H1 (cell line): ENCODE data around the gene NEDD9. TPM values are rescaled to one million over a fixed set of nuclear protein-coding genes. Genes with fewer than 3 reads are reported as not detected.

Experiments used
- CTCF ChIA-PET: fragments of 300-600 bp; sonication (Branson Sonifier 250); formaldehyde crosslinking; loops from one replicate; lab custom pipeline; 2021; ENCODE audit not compliant: partially characterized antibody; lab: Charles Lee
- POLR2A ChIA-PET: fragments of 300-600 bp; sonication (Branson Sonifier 250); formaldehyde crosslinking; loops from one replicate; lab custom pipeline; 2021; ENCODE audit warnings: inconsistent platforms; ENCODE audit not compliant: partially characterized antibody; lab: Charles Lee
- DNase-seq, 2 experiments: peaks; one replicate each; pipeline versions ENCODE4 v3.0.0 to v3.0.0-alpha.2; 2010 to 2022; ENCODE audit warnings: low spot score in 2 of 2, low read depth in 1 of 2, mixed read lengths in 1 of 2
- FAIRE-seq: peaks from 2 replicates; lab custom pipeline; 2011; peaks lifted over from hg19 to GRCh38; lab: Jason Lieb, UNC
- H2AFZ ChIP-seq: 2 replicates; pipeline ENCODE4 v1.8.1; 2012; ENCODE audit warnings: low read length, inconsistent platforms
- H2AK5ac ChIP-seq: 2 replicates; pipeline ENCODE4 v1.6.1; 2013; ENCODE audit warnings: low read depth, low read length
- H2BK120ac ChIP-seq: replicated peaks from 2 replicates; pipeline ENCODE3; 2013; ENCODE audit warnings: low read depth, low read length, inconsistent platforms
- H2BK12ac ChIP-seq: 2 replicates; pipeline ENCODE4 v1.6.1; 2013; ENCODE audit warnings: low read depth, low read length
- H2BK15ac ChIP-seq: 2 replicates; pipeline ENCODE4 v1.6.1; 2013; ENCODE audit warnings: low read length
- H2BK20ac ChIP-seq: 2 replicates; pipeline ENCODE4 v1.6.1; 2013; ENCODE audit warnings: low read length
- H2BK5ac ChIP-seq: 2 replicates; pipeline ENCODE4 v1.6.1; 2013; ENCODE audit warnings: low read depth, low read length
- H3K14ac ChIP-seq: 2 replicates; pipeline ENCODE4 v1.6.1; 2013; ENCODE audit warnings: inconsistent platforms; ENCODE audit not compliant: insufficient read length
- H3K18ac ChIP-seq: 2 replicates; pipeline ENCODE4 v1.6.1; 2013; ENCODE audit warnings: low read length; ENCODE audit errors: extremely low read depth
- H3K23ac ChIP-seq: 2 replicates; pipeline ENCODE4 v1.6.1; 2013; ENCODE audit warnings: inconsistent platforms; ENCODE audit not compliant: insufficient read length
- H3K23me2 ChIP-seq: 2 replicates; pipeline ENCODE4 v1.6.1; 2013; ENCODE audit warnings: low read depth, low read length
- H3K27ac ChIP-seq: 2 replicates; pipeline ENCODE4 v1.6.1; 2011; ENCODE audit warnings: low read depth, low read length, inconsistent platforms
- H3K27me3 ChIP-seq, 4 experiments: replicated peaks in 1 of 4; 1 replicate in 1 of 4; 2 replicates in 3 of 4; pipeline versions ENCODE4 v1.6.1 to v1.8.1; 2011 to 2013; ENCODE audit warnings: low read length in 3 of 4, mild to moderate bottlenecking in 3 of 4, inconsistent platforms in 2 of 4, mixed read lengths in 2 of 4, moderate library complexity in 1 of 4; ENCODE audit not compliant: control insufficient read depth in 3 of 4, insufficient read depth in 3 of 4; ENCODE audit errors: extremely low read depth in 1 of 4
- H3K36me3 ChIP-seq, 4 experiments: 2 replicates each; pipeline versions ENCODE4 v1.6.1 to v1.8.1; 2011 to 2013; ENCODE audit warnings: mild to moderate bottlenecking in 4 of 4, low read length in 3 of 4, moderate library complexity in 2 of 4, control low read depth in 1 of 4, inconsistent platforms in 1 of 4; ENCODE audit not compliant: insufficient read depth in 4 of 4, control insufficient read depth in 2 of 4
- H3K4ac ChIP-seq: replicated peaks from 2 replicates; pipeline ENCODE3; 2013; ENCODE audit warnings: low read length, low read depth, mixed read lengths, inconsistent platforms; ENCODE audit not compliant: insufficient read length
- H3K4me1 ChIP-seq, 4 experiments: replicated peaks in 1 of 4; 1 replicate in 1 of 4; 2 replicates in 3 of 4; pipeline versions ENCODE4 v1.6.1 to v1.8.1; 2011 to 2013; ENCODE audit warnings: low read length in 3 of 4, inconsistent platforms in 2 of 4, mixed read lengths in 1 of 4; ENCODE audit not compliant: insufficient read depth in 4 of 4, control insufficient read depth in 3 of 4
- H3K4me2 ChIP-seq, 2 experiments: 2 replicates each; pipeline versions ENCODE4 v1.6.1 to v1.8.1; 2011 to 2013; ENCODE audit warnings: low read depth in 2 of 2, low read length in 2 of 2, control low read depth in 1 of 2, inconsistent platforms in 1 of 2, mild to moderate bottlenecking in 1 of 2; ENCODE audit not compliant: insufficient read depth in 1 of 2
- H3K4me3 ChIP-seq, 4 experiments: fragments of 200-600, 300-600 bp in 1 of 4; sonication (generic), shearing (Covaris generic), sonication (Bioruptor Twin) in 1 of 4; 2 replicates each; pipeline versions ENCODE4 v1.5.1 to v1.8.1; 2011 to 2016; ENCODE audit warnings: low read length in 4 of 4, low read depth in 3 of 4, control low read depth in 2 of 4, inconsistent platforms in 2 of 4, mild to moderate bottlenecking in 2 of 4, mixed read lengths in 1 of 4, moderate library complexity in 1 of 4; ENCODE audit not compliant: insufficient read depth in 2 of 4; ENCODE audit errors: extremely low read depth in 1 of 4
- H3K56ac ChIP-seq: replicated peaks from 2 replicates; pipeline ENCODE3; 2013; ENCODE audit warnings: low read depth, mild to moderate bottlenecking, mixed read lengths, low read length, inconsistent platforms; ENCODE audit not compliant: insufficient read length
- H3K79me1 ChIP-seq: 2 replicates; pipeline ENCODE4 v1.6.1; 2013; ENCODE audit warnings: low read depth, low read length, control low read depth
- H3K79me2 ChIP-seq, 2 experiments: 2 replicates each; pipeline versions ENCODE4 v1.6.1 to v1.8.1; 2012 to 2013; ENCODE audit warnings: low read length in 2 of 2, mild to moderate bottlenecking in 2 of 2, inconsistent platforms in 1 of 2; ENCODE audit not compliant: insufficient read depth in 2 of 2, control insufficient read depth in 1 of 2
- H3K9ac ChIP-seq, 4 experiments: replicated peaks in 1 of 4; 1 replicate in 1 of 4; 2 replicates in 3 of 4; pipeline versions ENCODE4 v1.6.1 to v1.8.1; 2011 to 2013; ENCODE audit warnings: low read depth in 3 of 4, low read length in 3 of 4, control low read depth in 2 of 4, mild to moderate bottlenecking in 2 of 4, moderate library complexity in 2 of 4, inconsistent platforms in 1 of 4; ENCODE audit errors: extremely low read depth in 1 of 4
- H3K9me3 ChIP-seq, 2 experiments: 2 replicates each; pipeline versions ENCODE4 v1.6.1 to v1.8.1; 2012 to 2013; ENCODE audit warnings: mild to moderate bottlenecking in 2 of 2, moderate library complexity in 2 of 2, control low read depth in 1 of 2, inconsistent platforms in 1 of 2, low read depth in 1 of 2, low read length in 1 of 2, mixed read lengths in 1 of 2; ENCODE audit not compliant: insufficient read depth in 2 of 2
- H4K20me1 ChIP-seq, 2 experiments: replicated peaks in 1 of 2; 2 replicates each; pipeline versions ENCODE3 to v1.8.1; 2011 to 2013; ENCODE audit warnings: inconsistent platforms in 2 of 2, low read length in 2 of 2, mild to moderate bottlenecking in 1 of 2; ENCODE audit not compliant: insufficient read depth in 2 of 2, control insufficient read depth in 1 of 2
- H4K5ac ChIP-seq: 2 replicates; pipeline ENCODE4 v1.6.1; 2013; ENCODE audit warnings: low read length, low read depth, mixed read lengths, inconsistent platforms; ENCODE audit not compliant: insufficient read length
- H4K8ac ChIP-seq: 2 replicates; pipeline ENCODE4 v1.8.0; 2013; ENCODE audit warnings: mild to moderate bottlenecking, moderate library complexity, low read length, inconsistent platforms; ENCODE audit not compliant: insufficient read depth; ENCODE audit errors: extremely low read depth
- H4K91ac ChIP-seq: replicated peaks from 2 replicates; pipeline ENCODE3; 2013; ENCODE audit warnings: low read length, mixed read lengths, inconsistent platforms; ENCODE audit not compliant: insufficient read length
- CBX8 ChIP-seq: fragments of 300-800, 300-1000 bp; sonication (generic); IDR thresholded peaks from 2 replicates; pipeline ENCODE4 v1.7.1; 2016; ENCODE audit warnings: low read depth, low read length, borderline replicate concordance
- CTBP2 ChIP-seq: IDR thresholded peaks from 2 replicates; pipeline ENCODE4 v1.7.0; 2011; ENCODE audit warnings: borderline replicate concordance, mild to moderate bottlenecking, moderate library complexity, mixed read lengths, low read length; ENCODE audit not compliant: insufficient read depth, insufficient read length
- FOSL1 ChIP-seq: IDR thresholded peaks from 2 replicates; pipeline ENCODE4 v1.6.1; 2011; ENCODE audit warnings: mild to moderate bottlenecking, low read depth, low read length, moderate library complexity; ENCODE audit not compliant: insufficient read depth
- GABPA ChIP-seq: IDR thresholded peaks from 2 replicates; pipeline ENCODE4 v1.6.1; 2011; ENCODE audit warnings: mild to moderate bottlenecking, low read length, moderate library complexity, borderline replicate concordance; ENCODE audit not compliant: insufficient read depth
- GTF2F1 ChIP-seq: IDR thresholded peaks from 2 replicates; pipeline ENCODE4 v1.6.1; 2012; ENCODE audit warnings: low read depth, low read length, improper control_type of control experiment, borderline replicate concordance
- HDAC2 ChIP-seq, 2 experiments: fragments of 300-600 bp in 1 of 2; sonication (generic) in 1 of 2; IDR thresholded peaks; 2 replicates each; pipeline ENCODE4 v1.6.1; 2011 to 2012; ENCODE audit warnings: low read depth in 2 of 2, low read length in 2 of 2, mild to moderate bottlenecking in 2 of 2, moderate library complexity in 2 of 2, borderline replicate concordance in 1 of 2, inconsistent platforms in 1 of 2
- JUND ChIP-seq: IDR thresholded peaks from 2 replicates; pipeline ENCODE4 v1.6.1; 2011; ENCODE audit warnings: mild to moderate bottlenecking, improper control_type of control experiment, low read length
- NRF1 ChIP-seq: IDR thresholded peaks from 2 replicates; pipeline ENCODE4 v1.6.1; 2011; ENCODE audit warnings: mild to moderate bottlenecking, low read depth, low read length, improper control_type of control experiment
- POU5F1 ChIP-seq: IDR thresholded peaks from 2 replicates; pipeline ENCODE4 v1.6.1; 2011; ENCODE audit warnings: low read depth, mild to moderate bottlenecking, low read length, moderate library complexity
- RAD21 ChIP-seq, 2 experiments: IDR thresholded peaks in 1 of 2; conservative IDR thresholded peaks in 1 of 2; 2 replicates each; pipeline ENCODE4 v1.6.1; 2011; ENCODE audit warnings: low read depth in 2 of 2, low read length in 2 of 2, improper control_type of control experiment in 1 of 2, inconsistent platforms in 1 of 2, mild to moderate bottlenecking in 1 of 2, moderate library complexity in 1 of 2
- SIRT6 ChIP-seq: IDR thresholded peaks from one replicate; pipeline ENCODE4 v1.7.1; 2012; ENCODE audit warnings: low read length, inconsistent platforms
- SP2 ChIP-seq: IDR thresholded peaks from 2 replicates; pipeline ENCODE4 v1.6.1; 2012; ENCODE audit warnings: mild to moderate bottlenecking, low read length, inconsistent platforms
- TAF1 ChIP-seq: IDR thresholded peaks from 2 replicates; pipeline ENCODE4 v1.6.1; 2011; ENCODE audit warnings: mild to moderate bottlenecking, low read depth, low read length
- TCF12 ChIP-seq: IDR thresholded peaks from 2 replicates; pipeline ENCODE4 v1.6.1; 2011; ENCODE audit warnings: low read depth, mild to moderate bottlenecking, low read length
- WGBS, 2 experiments: shearing (Covaris generic) in 1 of 2; methylation state at CpG; one replicate each; pipeline versions ENCODE4 v1.1.6 to v1.1.7; 2013 to 2015; ENCODE audit warnings: low lambda C conversion rate in 2 of 2, mixed read lengths in 2 of 2, inconsistent platforms in 1 of 2, low coverage in 1 of 2, missing lambda C conversion rate in 1 of 2; ENCODE audit not compliant: insufficient replicate concordance in 2 of 2, insufficient coverage in 1 of 2, insufficient read length in 1 of 2; ENCODE audit errors: extremely low coverage in 1 of 2, missing lambda C conversion rate in 1 of 2; 5-methylcytosine and 5-hydroxymethylcytosine counted together
- polyA plus RNA-seq, 7 experiments: library from polyadenylated mRNA; depleted of rRNA in 3 of 7; stranded (reverse) in 5 of 7; unstranded in 2 of 7; fragments of >200 nt in 5 of 7; fragments of 200-250 nt in 2 of 7; gene quantifications; 1 replicate in 5 of 7; 2 replicates in 1 of 7; 4 replicates in 1 of 7; pipeline versions ENCODE4 v1.2.1 to v1.2.3, GENCODE V29; 2011 to 2013; ENCODE audit warnings: missing spikeins in 2 of 7, mixed read lengths in 2 of 7
- total RNA-seq: library from RNA; stranded (reverse); fragmentation: NEBNext Ultra II Directional; extraction: Animal tissue kit (Norgen Biotek cat#: 25700); gene quantifications from 2 replicates; pipeline ENCODE4 v1.2.1, GENCODE V29; 2021

NEDD9 gene
- total and polyA plus RNA-seq, 2 of the 8 experiments (the other 6 are each of a cell fraction or from before 2014, with no cell fraction given), result 3.6 to 12.0 TPM

DNA sequence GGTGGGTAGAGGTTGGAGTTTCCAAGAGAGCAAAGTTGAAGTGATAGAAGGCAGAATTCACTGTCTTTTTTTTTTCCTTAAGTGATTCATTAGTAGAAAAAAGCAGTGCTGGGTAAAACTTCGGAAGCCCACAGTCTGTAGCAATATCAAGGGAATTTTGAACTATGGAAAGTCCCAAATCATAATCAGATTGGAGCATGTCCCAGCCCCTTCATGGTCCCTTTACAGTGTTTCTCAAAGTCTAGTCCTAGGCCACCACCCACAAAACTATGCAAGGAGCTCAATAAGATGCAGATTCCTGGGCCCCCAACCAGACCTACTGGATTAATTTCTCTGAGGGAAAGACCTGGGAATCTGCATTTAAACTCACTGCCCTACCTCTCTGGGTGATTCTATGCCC lies 22.6 kb downstream of the NEDD9 start:
- FAIRE-seq, result no peak
- no peaks in the 10 kb centered on the region for H3K9me3 ChIP-seq
- H3K23me2 ChIP-seq, result no peaks in the 10 kb centered on the region
- peaks cover 0 to 20% (median 8%) of the 10 kb centered on the region in 4 experiments for H3K4me1 ChIP-seq
- no peak overlapping the region for H3K9ac ChIP-seq
- no peak overlapping the region for H2AK5ac ChIP-seq
- no peak overlapping the region for H2BK12ac ChIP-seq
- no peak overlapping the region for H3K23ac ChIP-seq
- 94% methylated on average over 1 of the region's 1 CpG; no CpG with 5 or more reads in 1 of the 2 experiments for WGBS, 2 experiments
- H2AFZ ChIP-seq, result no peak overlapping the region
- ChIA-PET POLR2A (interaction anchor here (1.0 to 1.2 kb wide), 2 partner anchors 9 to 13 kb away, joined by 3 to 4 read pairs; no protein-coding TSS in a partner anchor), CTCF (interaction anchor here (1.1 to 2.8 kb wide), 2 partner anchors 32 to 286 kb away, joined by 3 to 9 read pairs; no protein-coding TSS in a partner anchor)
- H3K79me1 ChIP-seq, result no peaks in the 10 kb centered on the region
- no peak for DNase-seq
- H4K20me1 ChIP-seq, result no peaks in the 10 kb centered on the region
- no peaks in the 10 kb centered on the region; a peak in 1 of 7 replicates for H3K27me3 ChIP-seq
- H3K18ac ChIP-seq, result no peak overlapping the region
- H4K8ac ChIP-seq, result no peak overlapping the region
- no peak overlapping the region; a peak in 1 of 4 replicates for H3K4me2 ChIP-seq
- no peaks in the 10 kb centered on the region for H3K79me2 ChIP-seq
- no peak overlapping the region for H3K27ac ChIP-seq
- H4K5ac ChIP-seq, result no peak overlapping the region
- H3K4me3 ChIP-seq, result no peak overlapping the region
- no peak overlapping the region for H3K14ac ChIP-seq
- H3K56ac ChIP-seq, result no peak overlapping the region
- no peak overlapping the region for H2BK5ac ChIP-seq
- H3K36me3 ChIP-seq, result 0 out of 8 replicates have a peak, but pooled peaks cover 0 to 3% (median 0%) of the 10 kb centered on the region in 4 experiments
- no peak overlapping the region for H4K91ac ChIP-seq
- H2BK20ac ChIP-seq, result no peak overlapping the region
- no peak overlapping the region for H3K4ac ChIP-seq
- no peak overlapping the region for H2BK120ac ChIP-seq
- no peak overlapping the region for H2BK15ac ChIP-seq
- TF ChIP-seq HDAC2 (IDR thresholded peaks at IDR 0.05; ENCODE audit: borderline replicate concordance in 1 of 2, low read depth in 2 of 2, low read length in 2 of 2), result no peak
- no peak for TF ChIP-seq SP2
- no peak for TF ChIP-seq JUND
- no peak for TF ChIP-seq RAD21 (IDR thresholded peaks at IDR 0.05 in 1 of 2, conservative IDR thresholded peaks at IDR 0.05 in 1 of 2; ENCODE audit: low read depth in 2 of 2, low read length in 2 of 2)
- TF ChIP-seq SIRT6, result no peak
- no peak for TF ChIP-seq GTF2F1
- TF ChIP-seq TAF1, result no peak
- no peak for TF ChIP-seq FOSL1
- TF ChIP-seq CBX8, result no peak
- TF ChIP-seq GABPA, result no peak
- TF ChIP-seq TCF12, result no peak
- TF ChIP-seq NRF1, result no peak
- no peak for TF ChIP-seq POU5F1
- no peak for TF ChIP-seq CTBP2
